ENCODE measurements around the gene KRT75. TPM values are rescaled to one million over a fixed set of nuclear protein-coding genes. Genes with fewer than 3 reads are reported as not detected.

Gene KRT75
- total and polyA plus RNA-seq, 2 of the 13 experiments (the other 11 are each of a cell fraction or from before 2014, with no cell fraction given) = not detected

DNA sequence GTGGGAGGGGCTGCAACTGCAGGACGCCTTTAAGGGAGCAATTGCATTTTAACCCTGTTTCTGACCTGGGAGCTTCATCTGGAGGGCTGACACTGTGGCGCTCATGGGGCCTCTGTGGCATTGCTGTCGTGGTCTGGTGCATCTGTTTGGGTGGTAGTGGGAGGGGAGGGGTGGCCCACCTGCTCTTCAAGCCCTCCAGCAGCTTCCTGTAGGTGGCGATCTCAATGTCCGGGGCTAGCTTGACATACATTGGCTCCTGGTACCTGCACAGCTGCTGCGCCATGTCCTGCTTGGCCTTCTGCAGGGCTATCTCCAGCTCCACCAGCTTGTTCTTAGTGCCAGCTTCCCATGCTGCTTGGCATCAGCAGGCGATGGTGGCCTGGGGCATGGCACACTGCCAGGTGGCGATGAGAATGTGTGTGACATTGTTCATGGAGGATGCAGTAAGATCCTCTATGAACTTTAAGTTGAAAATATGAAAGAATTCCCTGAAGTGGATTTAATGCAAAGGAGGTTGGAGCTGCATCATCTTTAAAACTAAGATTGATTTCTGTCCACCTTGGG is 20.3 kb downstream of the KRT75 start:
- ATAC-seq (no peak), DNase-seq (ENCODE audit: low spot score) (no peak), FAIRE-seq (no peak)
- Histone ChIP-seq H3K27me3 (ENCODE audit: control insufficient read depth in 1 of 2, insufficient read depth in 2 of 2, low read length in 2 of 2) (no peaks in the 10 kb centered on the region; a peak in 1 of 5 replicates), H3K4me3 (replicated peaks in 1 of 3; ENCODE audit: insufficient read depth in 1 of 3, low read depth in 2 of 3, low read length in 3 of 3) (no peak overlapping the region), H3K4me1 (ENCODE audit: insufficient read depth, low read length) (no peaks in the 10 kb centered on the region), H3K79me2 (ENCODE audit: insufficient read depth, low read length) (no peaks in the 10 kb centered on the region), H3K9me3 (ENCODE audit: low read length) (no peaks in the 10 kb centered on the region), H3K27ac (ENCODE audit: extremely low read length, insufficient read depth, low read length) (no peak overlapping the region), H3K9ac (ENCODE audit: insufficient read depth, low read depth, low read length) (no peak overlapping the region), H4K20me1 (ENCODE audit: insufficient read depth, low read length) (no peaks in the 10 kb centered on the region), H2AFZ (ENCODE audit: low read length) (no peak overlapping the region), H3K4me2 (ENCODE audit: low read depth, low read length) (no peak overlapping the region), H3K36me3 (replicated peaks in 1 of 2; ENCODE audit: control insufficient read depth in 1 of 2, insufficient read depth in 2 of 2, low read length in 2 of 2) (no peaks in the 10 kb centered on the region)
- WGBS (ENCODE audit: low lambda C conversion rate) = 9% methylated on average over 4 of the region's 8 CpGs
- intact Hi-C loops (cut with micrococcal nuclease; ENCODE audit: unreplicated experiment) = no loop called here
- in situ Hi-C loops (cut with HindIII; ENCODE audit: extremely low pct_ligation_motif_present, low pct_unique_long_range_greater_than_20kb) = no loop called here
- no TSS peak for BruUV-seq (replicated peaks)
- ChIA-PET CTCF (ENCODE audit: low intra/inter-chr PET ratio, low total read pairs) (no interaction called here), POLR2A (no interaction called here)
- TF ChIP-seq BHLHE40 (IDR thresholded peaks at IDR 0.05; ENCODE audit: low read length) (no peak), FOSL1 (CRISPR knock-in tag; IDR thresholded peaks at IDR 0.05; ENCODE audit: borderline replicate concordance) (no peak), ZNF414 (CRISPR knock-in tag; IDR thresholded peaks at IDR 0.05) (no peak), MAFK (conservative IDR thresholded peaks at IDR 0.05 in 1 of 2, IDR thresholded peaks at IDR 0.05 in 1 of 2; ENCODE audit: low read length in 2 of 2) (no peak), ZNF512B (CRISPR knock-in tag; IDR thresholded peaks at IDR 0.05; ENCODE audit: borderline replicate concordance) (no peak), CREB3 (CRISPR knock-in tag; IDR thresholded peaks at IDR 0.05) (no peak), SNAI1 (CRISPR knock-in tag; IDR thresholded peaks at IDR 0.05; ENCODE audit: borderline replicate concordance) (no peak), ZNF75D (CRISPR knock-in tag; IDR thresholded peaks at IDR 0.05; ENCODE audit: borderline replicate concordance) (no peak), ZNF558 (CRISPR knock-in tag; IDR thresholded peaks at IDR 0.05; ENCODE audit: borderline replicate concordance) (no peak), CENPT (CRISPR knock-in tag; IDR thresholded peaks at IDR 0.05; ENCODE audit: low read depth) (no peak), ZFX (CRISPR knock-in tag; IDR thresholded peaks at IDR 0.05; ENCODE audit: low read depth) (no peak), SETDB1 (CRISPR knock-in tag; IDR thresholded peaks at IDR 0.05; ENCODE audit: borderline replicate concordance) (no peak)
- TF ChIP-seq, protein P1, sequence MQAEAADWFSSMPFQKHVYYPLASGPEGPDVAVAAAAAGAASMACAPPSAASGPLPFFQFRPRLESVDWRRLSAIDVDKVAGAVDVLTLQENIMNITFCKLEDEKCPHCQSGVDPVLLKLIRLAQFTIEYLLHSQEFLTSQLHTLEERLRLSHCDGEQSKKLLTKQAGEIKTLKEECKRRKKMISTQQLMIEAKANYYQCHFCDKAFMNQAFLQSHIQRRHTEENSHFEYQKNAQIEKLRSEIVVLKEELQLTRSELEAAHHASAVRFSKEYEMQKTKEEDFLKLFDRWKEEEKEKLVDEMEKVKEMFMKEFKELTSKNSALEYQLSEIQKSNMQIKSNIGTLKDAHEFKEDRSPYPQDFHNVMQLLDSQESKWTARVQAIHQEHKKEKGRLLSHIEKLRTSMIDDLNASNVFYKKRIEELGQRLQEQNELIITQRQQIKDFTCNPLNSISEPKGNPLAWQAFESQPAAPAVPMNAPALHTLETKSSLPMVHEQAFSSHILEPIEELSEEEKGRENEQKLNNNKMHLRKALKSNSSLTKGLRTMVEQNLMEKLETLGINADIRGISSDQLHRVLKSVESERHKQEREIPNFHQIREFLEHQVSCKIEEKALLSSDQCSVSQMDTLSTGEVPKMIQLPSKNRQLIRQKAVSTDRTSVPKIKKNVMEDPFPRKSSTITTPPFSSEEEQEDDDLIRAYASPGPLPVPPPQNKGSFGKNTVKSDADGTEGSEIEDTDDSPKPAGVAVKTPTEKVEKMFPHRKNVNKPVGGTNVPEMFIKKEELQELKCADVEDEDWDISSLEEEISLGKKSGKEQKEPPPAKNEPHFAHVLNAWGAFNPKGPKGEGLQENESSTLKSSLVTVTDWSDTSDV (CRISPR knock-in tag; IDR thresholded peaks at IDR 0.05) = no peak
- TF ChIP-seq, protein P2, sequence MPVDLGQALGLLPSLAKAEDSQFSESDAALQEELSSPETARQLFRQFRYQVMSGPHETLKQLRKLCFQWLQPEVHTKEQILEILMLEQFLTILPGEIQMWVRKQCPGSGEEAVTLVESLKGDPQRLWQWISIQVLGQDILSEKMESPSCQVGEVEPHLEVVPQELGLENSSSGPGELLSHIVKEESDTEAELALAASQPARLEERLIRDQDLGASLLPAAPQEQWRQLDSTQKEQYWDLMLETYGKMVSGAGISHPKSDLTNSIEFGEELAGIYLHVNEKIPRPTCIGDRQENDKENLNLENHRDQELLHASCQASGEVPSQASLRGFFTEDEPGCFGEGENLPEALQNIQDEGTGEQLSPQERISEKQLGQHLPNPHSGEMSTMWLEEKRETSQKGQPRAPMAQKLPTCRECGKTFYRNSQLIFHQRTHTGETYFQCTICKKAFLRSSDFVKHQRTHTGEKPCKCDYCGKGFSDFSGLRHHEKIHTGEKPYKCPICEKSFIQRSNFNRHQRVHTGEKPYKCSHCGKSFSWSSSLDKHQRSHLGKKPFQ (CRISPR knock-in tag; IDR thresholded peaks at IDR 0.05; ENCODE audit: insufficient replicate concordance) = no peak
